Measurements from ENCODE around the gene GOT2. TPM values are rescaled to one million over a fixed set of nuclear protein-coding genes. Genes with fewer than 3 reads are reported as not detected.
A peak's percentile ranks its signal among the peaks of the same experiment; 100 is the strongest.
"Not testable (repeated sequence)": the region's sequence is repeated elsewhere in the genome, so short reads cannot be mapped to it uniquely, and the experiment has no call there.

GOT2 gene
- total RNA-seq (10 to 100 TPM; 39.0 to 59.2 (median 41.1) TPM), polyA plus RNA-seq (10 to 100 TPM; 26.8 to 42.6 (median 30.1) TPM)
- long read RNA-seq, donor 1, transcript GOT2-201 (10 exons, 2,462 nt), result major isoform, 12 of 13 reads
- long read RNA-seq, donor 1, partial matches to known transcripts, result 0 of 13 reads
- long read RNA-seq, donor 1, other reads (novel, unspliced or antisense), result 0 of 13 reads
- long read RNA-seq, donor 2, partial matches to known transcripts, result 15 of 20 reads
- long read RNA-seq, donor 2, other reads (novel, unspliced or antisense), result 0 of 20 reads

DNA sequence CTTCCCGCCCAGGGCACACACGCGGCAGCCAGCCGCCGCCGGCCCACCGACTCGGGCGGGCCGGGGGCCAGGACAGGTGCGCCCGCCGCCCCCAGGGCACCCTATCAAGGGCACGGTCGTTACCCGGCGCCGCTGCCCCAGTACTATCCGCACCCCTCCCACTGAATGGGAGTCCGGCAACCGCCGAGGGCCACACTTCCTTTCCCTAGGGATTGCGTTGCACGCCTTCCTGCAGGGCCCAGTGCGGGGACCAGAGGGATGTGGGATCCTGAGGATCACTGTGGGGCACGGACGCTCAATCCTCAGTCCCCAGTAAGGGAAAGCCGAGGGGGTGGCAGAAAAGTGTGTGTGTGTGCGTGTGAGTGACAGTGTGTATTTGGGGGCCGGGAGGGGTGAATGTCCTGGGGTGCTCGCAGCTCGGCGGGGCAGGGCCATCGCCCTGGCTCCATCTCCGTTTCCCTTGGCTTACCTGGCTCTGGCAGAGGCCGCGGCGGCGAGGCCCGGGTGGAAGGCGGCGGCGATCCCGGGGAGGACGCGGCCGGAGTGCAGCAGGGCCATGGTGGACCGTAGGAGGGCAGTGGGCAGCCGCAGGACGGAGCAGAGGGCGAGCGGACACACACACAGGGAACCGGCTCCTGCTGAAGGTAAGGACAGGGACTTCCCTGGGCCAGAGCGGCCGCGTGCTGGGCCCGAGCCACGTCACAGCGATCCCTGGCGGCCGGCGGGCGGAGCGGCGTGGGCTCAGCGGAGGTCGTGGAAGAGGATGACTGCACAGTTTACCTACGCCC is at the start of gene GOT2:
Gene GOT2, minus strand, starts transcription at position 646 of the 788 bp plus-strand sequence. Its CDS starts 88 bp downstream, at position 558.
- intact Hi-C loops (cut with DNase I; ENCODE audit: low total_unique reads), result no loop called here

DNA sequence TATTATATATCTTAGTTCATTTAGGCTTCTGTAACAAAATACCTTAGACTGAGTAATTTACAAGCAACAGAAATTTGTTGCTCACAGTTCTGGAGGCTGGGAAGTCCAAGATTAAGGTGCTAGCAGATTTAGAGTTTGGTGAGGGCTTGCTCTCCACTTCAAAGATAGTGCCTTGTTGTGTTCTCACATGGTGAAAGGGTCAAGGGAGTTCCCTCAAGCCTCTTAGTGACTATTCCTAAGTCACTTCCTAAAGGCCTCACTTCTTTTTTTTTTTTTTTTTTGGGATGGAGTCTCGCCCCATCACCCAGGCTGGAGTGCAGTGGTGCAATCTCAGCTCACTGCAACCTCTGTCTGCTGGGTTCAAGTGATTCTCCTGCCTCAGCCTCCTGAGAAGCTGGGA is 45.2 kb upstream of the GOT2 start:
- WGBS, 5 donors, result 74 to 100% (median 100%) methylated on average over 1 of the region's 1 CpG
- H3K27me3 ChIP-seq (replicated peaks in 1 of 7), result not testable (repeated sequence)

More for the DNA sequence above, at the start of gene GOT2:
- Histone ChIP-seq H3K36me3 (peaks cover 0 to 7% (median 0%) of the 10 kb centered on the region in 6 donors), H3K4me1 (peaks cover 5 to 38% (median 24%) of the 10 kb centered on the region in 6 donors), H3K27ac (peak within 1 kb of the TSS; percentile 55 to 85 (median 65)), H3K27me3 (replicated peaks in 1 of 7) (no peaks in the 10 kb centered on the region), H3K4me3 (peak within 1 kb of the TSS; percentile 73 to 95 (median 88)), H3K9me3 (no peaks in the 10 kb centered on the region)
- WGBS, 5 donors, result 0 to 1% (median 0%) methylated on average over 9 to 68 of the region's 68 CpGs
- TF ChIP-seq POLR2AphosphoS5 (IDR thresholded peaks at IDR 0.05) (peak; percentile 70 to 88 (median 80)), POLR2A (IDR thresholded peaks at IDR 0.05) (no peak)
- TF ChIP-seq, protein P1, sequence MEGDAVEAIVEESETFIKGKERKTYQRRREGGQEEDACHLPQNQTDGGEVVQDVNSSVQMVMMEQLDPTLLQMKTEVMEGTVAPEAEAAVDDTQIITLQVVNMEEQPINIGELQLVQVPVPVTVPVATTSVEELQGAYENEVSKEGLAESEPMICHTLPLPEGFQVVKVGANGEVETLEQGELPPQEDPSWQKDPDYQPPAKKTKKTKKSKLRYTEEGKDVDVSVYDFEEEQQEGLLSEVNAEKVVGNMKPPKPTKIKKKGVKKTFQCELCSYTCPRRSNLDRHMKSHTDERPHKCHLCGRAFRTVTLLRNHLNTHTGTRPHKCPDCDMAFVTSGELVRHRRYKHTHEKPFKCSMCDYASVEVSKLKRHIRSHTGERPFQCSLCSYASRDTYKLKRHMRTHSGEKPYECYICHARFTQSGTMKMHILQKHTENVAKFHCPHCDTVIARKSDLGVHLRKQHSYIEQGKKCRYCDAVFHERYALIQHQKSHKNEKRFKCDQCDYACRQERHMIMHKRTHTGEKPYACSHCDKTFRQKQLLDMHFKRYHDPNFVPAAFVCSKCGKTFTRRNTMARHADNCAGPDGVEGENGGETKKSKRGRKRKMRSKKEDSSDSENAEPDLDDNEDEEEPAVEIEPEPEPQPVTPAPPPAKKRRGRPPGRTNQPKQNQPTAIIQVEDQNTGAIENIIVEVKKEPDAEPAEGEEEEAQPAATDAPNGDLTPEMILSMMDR (IDR thresholded peaks at IDR 0.05 in 8 of 11, conservative IDR thresholded peaks at IDR 0.05 in 3 of 11), result peak; percentile 58 to 96 (median 88)
- DNase-seq, result peak; percentile 97

DNA sequence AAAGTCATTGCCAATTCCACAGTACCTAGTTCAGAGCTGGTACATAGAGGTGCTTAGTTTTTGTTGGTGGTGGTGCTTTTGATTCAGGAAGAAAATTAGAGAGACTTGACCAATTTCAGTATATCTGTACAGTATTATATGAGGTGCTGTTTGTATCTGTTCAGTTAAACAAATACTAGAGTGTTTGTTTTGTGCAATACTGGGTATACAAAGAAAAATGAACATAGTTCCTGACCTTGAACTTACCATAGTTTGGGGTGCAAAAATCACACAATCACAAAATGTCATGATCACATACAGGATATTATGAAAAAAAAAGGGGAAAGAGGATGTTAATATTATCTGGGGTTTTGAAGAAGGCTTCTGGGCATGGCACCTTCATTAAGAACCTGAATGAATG is 39.8 kb upstream of the GOT2 start:
- intact Hi-C loops (cut with DNase I; ENCODE audit: low total_unique reads), result no loop called here
- no peaks in the 10 kb centered on the region for H3K4me1 ChIP-seq
- no peak overlapping the region for H3K27ac ChIP-seq
- no peaks in the 10 kb centered on the region for H3K36me3 ChIP-seq
- TF ChIP-seq POLR2A (IDR thresholded peaks at IDR 0.05), result no peak
- TF ChIP-seq POLR2AphosphoS5 (IDR thresholded peaks at IDR 0.05), result no peak
- TF ChIP-seq, protein P1 (IDR thresholded peaks at IDR 0.05 in 8 of 11, conservative IDR thresholded peaks at IDR 0.05 in 3 of 11), result no peak
- no peaks in the 10 kb centered on the region for H3K27me3 ChIP-seq (replicated peaks in 1 of 7)
- no peak overlapping the region for H3K4me3 ChIP-seq
- no peak for DNase-seq
- no peaks in the 10 kb centered on the region for H3K9me3 ChIP-seq

More for the DNA sequence above, 45.2 kb upstream of the GOT2 start:
- H3K4me1 ChIP-seq; H3K9me3 ChIP-seq; intact Hi-C loops (cut with DNase I; ENCODE audit: low total_unique reads); H3K36me3 ChIP-seq; H3K27ac ChIP-seq; H3K4me3 ChIP-seq; DNase-seq: not testable (repeated sequence)

DNA sequence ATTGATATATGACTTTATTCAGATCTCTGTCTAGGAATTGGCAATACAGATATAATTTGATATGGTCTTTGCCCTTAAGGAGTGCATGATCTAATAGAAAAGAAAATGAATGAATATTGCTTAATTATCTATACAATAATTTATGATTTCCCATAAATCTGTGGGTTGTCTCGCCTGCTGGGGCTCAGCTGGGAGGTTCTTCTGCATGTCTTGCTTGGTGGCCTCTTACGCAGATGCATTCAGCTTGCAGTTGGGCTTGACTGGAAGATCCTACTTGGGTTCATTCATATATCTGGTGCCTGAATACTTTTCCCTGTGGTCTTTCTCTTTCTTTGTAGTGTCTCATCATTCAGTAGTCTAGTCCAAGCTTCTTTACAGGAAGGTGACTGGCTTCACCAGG is 34.0 kb upstream of the GOT2 start:
- WGBS, 5 donors, result 50 to 91% (median 83%) methylated on average over 2 of the region's 2 CpGs
- H3K4me3 ChIP-seq, result no peak overlapping the region
- H3K9me3 ChIP-seq, result no peaks in the 10 kb centered on the region
- TF ChIP-seq POLR2A (IDR thresholded peaks at IDR 0.05), result no peak
- TF ChIP-seq, protein P1 (IDR thresholded peaks at IDR 0.05 in 8 of 11, conservative IDR thresholded peaks at IDR 0.05 in 3 of 11), result no peak
- TF ChIP-seq POLR2AphosphoS5 (IDR thresholded peaks at IDR 0.05), result no peak
- H3K36me3 ChIP-seq, result no peaks in the 10 kb centered on the region
- no peaks in the 10 kb centered on the region for H3K27me3 ChIP-seq (replicated peaks in 1 of 7)
- intact Hi-C loops (cut with DNase I; ENCODE audit: low total_unique reads), result no loop called here
- no peaks in the 10 kb centered on the region for H3K4me1 ChIP-seq
- no peak overlapping the region for H3K27ac ChIP-seq
- DNase-seq, result no peak

Measured in spleen (tissue), 13 donors.